ENCODE results near the gene CXCL11.

- TF ChIP-seq CTCF (IDR thresholded peaks at IDR 0.05 in 8 of 11, conservative IDR thresholded peaks at IDR 0.05 in 3 of 11) = no peak
- no peak for TF ChIP-seq POLR2AphosphoS5 (IDR thresholded peaks at IDR 0.05)
Measured at GRCh38 chr4:75992462-75992861, 43.4 kb downstream of the CXCL11 start.

Data from spleen (tissue), 7 donors.